Right lobe of liver (tissue), 4 donors: ENCODE data around the gene TWIST2.

Source experiments
- POLR2A ChIP-seq: fragments of 450-650 bp; IDR thresholded peaks from one replicate; pipeline ENCODE4 v1.6.1; 2017; ENCODE audit warnings: antibody characterized with exemption, mild to moderate bottlenecking
- TF ChIP-seq, protein P1 (sequence below), 4 donors: fragments of 200-600 bp in 3 of 4; fragments of 450-650 bp in 1 of 4; IDR thresholded peaks; one replicate each; pipeline versions ENCODE4 v1.5.1 to v1.8.0; 2016 to 2022; ENCODE audit warnings: antibody characterized with exemption in 4 of 4, mild to moderate bottlenecking in 2 of 4
- donor health status: DM: no; HTN: no; CAD: no.
- donor health status: DM: no; HTN: no; CAD: no.
- donor health status: DM: no; HTN: yes; CAD: no.

DNA sequence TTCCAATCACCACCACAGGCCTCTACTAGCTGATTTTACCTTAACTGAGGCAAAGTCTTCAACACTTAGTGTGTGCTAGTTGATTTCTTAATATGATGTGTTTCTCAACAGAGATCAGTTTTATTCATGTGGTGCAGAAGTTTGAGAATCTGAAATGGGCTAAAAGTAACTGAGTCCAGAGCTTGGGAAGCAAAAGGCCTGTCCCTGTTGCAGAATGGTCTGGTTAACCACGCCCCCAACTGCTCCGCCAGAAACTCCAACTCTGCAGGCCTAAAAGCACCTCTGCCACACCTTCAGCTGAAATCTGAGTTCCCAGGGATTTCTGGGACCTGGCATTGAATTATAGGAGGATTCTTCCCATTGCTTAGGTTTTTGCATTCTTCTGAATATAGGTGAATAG, 44.9 kb downstream of the TWIST2 start:
- TF ChIP-seq, protein P1, sequence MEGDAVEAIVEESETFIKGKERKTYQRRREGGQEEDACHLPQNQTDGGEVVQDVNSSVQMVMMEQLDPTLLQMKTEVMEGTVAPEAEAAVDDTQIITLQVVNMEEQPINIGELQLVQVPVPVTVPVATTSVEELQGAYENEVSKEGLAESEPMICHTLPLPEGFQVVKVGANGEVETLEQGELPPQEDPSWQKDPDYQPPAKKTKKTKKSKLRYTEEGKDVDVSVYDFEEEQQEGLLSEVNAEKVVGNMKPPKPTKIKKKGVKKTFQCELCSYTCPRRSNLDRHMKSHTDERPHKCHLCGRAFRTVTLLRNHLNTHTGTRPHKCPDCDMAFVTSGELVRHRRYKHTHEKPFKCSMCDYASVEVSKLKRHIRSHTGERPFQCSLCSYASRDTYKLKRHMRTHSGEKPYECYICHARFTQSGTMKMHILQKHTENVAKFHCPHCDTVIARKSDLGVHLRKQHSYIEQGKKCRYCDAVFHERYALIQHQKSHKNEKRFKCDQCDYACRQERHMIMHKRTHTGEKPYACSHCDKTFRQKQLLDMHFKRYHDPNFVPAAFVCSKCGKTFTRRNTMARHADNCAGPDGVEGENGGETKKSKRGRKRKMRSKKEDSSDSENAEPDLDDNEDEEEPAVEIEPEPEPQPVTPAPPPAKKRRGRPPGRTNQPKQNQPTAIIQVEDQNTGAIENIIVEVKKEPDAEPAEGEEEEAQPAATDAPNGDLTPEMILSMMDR (IDR thresholded peaks at IDR 0.05): no peak
- no peak for TF ChIP-seq POLR2A
